HG02763 (cell line): ENCODE measurements around the gene PYROXD2.

Experiments used
- ATAC-seq: cut with Tn5 transposase; IDR thresholded peaks from one replicate; pipeline ENCODE4 v1.9.1; 2021; ENCODE audit warnings: mild to moderate bottlenecking, moderate library complexity; ENCODE audit not compliant: unreplicated experiment

The PYROXD2 gene

DNA sequence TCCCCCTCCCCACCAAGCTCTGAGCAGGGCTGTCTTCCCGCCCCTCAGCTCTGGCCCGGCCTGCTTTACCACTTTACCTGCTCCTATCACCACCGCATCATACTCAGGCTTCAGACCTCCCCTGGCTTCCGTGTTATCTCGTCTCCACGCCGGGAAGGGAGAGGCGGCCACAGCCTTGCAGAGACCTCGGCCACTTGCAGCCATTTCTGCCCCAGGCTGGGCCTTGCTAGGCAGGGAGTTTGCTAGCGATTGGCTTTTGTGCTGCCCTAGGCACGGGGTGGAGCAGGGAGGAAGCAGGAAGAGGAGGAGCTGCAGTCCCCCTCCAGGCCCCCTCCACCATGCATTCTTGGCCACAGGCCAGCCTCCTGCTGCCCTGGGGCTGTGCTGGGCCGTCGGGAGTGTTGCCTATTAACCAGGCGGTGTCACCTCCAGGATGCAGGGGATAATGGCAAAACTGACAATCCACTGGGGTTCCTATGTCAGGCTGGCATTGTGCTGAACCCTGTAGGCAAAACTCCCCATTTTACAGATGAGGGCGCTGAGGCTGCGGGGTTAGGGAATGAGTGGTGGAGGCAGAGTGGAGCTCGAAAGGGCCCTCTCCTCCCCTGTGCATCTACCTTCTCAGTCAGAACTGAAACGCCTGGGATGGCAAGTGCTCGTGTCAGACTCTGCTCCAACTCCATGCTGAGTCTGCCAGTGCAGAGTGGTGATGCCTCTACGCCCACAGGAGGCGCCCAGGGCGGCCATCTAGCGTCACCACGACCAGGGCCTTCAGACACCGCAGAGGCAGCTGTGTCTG lies at the start of gene PYROXD2:
TSS of gene PYROXD2 (minus strand) at position 251 of the 799 bp plus-strand sequence. CDS start at position 204, 47 bp downstream.
- no peak for ATAC-seq

DNA sequence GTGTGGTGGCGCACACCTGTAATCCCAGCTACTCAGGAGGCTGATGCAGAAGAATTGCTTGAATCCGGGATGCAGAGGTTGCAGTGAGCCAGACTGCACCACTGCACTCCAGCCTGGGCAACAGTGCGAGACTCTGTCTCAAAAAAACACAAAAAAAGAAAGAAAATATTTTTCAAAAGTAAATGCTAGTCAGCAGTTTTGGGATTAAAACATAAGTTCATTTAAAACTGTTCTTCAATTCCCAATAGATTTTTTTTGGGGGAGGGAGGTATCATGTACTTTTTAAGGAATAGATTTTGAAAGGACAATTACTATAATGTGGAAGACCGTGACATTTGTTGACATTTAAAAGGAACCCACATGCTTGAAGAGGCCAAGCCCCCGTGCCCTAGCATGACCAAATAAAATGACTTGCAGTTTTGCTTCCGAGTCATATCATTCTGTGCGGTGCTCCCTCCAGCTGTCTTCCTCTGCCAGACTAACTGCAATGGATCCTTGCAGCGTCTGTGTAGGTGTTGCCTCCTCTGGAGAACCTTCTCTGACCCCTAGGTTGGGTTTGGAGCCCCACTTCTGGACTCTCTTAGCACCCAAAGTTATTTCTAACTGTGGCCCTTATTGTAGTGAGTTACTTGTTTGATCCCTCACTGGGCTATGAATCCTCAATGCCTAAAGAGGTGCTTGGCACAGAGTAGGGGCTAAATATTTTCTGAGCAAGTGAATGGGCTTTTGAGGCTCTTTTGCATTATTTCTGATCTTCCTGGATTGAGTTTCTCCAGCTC lies 49.2 kb upstream of the PYROXD2 start:
- no peak for ATAC-seq

DNA sequence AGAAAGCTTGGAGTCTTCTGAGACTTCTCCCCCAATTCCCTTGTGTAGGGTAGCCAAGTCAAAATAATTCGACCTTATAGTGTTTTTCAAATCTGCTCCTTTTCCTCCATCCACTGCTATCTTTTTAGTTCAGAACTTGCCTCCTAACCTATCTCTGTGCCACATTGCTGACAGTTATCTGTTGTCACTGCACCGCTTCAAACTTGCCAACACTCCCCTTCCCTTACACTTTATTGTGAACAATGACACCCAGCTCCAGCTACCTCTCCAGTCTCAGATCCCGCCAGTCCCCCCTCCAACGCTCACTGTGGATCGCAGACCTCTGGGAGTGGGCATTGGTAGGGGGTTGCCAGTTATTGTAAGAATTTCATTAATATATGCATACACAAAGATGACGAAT lies 48.0 kb upstream of the PYROXD2 start:
- no peak for ATAC-seq

DNA sequence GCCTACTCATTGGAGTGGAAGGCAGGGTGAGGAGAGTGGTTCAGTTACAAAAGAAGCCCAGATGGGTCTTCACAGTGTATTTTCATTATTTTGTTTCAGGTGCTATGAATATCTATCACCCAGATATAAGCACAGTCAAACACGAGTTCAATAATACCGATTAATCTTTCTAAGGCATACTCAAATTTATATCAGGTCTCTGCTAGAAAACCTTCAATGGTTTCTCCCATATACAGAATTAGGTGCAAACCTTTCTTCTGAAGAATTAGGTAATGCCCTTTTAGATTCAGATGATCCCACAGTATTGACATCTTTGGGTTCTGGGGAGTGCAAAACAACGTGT lies 46.5 kb upstream of the PYROXD2 start:
- ATAC-seq, result no peak

DNA sequence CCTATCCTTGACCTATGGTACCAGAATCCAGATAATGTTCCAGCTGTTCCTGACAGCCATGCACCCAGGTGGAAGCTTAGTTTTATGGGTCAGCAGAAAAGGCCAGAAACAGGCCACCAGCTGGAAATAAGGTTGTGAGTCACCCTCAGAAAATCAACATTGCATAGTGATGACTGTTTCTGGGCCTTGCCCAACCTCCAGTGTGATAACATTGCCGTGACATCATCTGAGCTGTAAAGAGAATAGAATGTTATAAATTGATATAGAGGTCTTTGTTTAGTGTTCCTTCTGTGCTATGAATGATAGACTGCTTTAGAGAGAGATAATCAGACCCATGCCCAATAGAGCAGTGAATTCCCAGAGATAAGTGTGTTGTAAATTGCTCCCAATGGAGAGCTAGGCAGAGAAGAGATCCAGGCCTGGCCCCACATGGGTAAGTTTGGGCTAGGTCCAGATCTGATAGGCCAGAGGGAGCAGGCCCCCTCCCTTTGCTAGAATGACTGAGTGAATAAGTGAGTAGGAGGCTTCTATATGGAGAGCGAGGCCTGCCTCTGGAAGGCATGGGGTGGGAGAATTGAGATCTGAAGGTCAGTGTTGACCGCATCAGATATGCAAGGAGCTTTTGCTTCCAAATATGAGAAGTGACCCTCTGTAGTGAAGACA lies 46.0 kb upstream of the PYROXD2 start:
- ATAC-seq, result no peak

DNA sequence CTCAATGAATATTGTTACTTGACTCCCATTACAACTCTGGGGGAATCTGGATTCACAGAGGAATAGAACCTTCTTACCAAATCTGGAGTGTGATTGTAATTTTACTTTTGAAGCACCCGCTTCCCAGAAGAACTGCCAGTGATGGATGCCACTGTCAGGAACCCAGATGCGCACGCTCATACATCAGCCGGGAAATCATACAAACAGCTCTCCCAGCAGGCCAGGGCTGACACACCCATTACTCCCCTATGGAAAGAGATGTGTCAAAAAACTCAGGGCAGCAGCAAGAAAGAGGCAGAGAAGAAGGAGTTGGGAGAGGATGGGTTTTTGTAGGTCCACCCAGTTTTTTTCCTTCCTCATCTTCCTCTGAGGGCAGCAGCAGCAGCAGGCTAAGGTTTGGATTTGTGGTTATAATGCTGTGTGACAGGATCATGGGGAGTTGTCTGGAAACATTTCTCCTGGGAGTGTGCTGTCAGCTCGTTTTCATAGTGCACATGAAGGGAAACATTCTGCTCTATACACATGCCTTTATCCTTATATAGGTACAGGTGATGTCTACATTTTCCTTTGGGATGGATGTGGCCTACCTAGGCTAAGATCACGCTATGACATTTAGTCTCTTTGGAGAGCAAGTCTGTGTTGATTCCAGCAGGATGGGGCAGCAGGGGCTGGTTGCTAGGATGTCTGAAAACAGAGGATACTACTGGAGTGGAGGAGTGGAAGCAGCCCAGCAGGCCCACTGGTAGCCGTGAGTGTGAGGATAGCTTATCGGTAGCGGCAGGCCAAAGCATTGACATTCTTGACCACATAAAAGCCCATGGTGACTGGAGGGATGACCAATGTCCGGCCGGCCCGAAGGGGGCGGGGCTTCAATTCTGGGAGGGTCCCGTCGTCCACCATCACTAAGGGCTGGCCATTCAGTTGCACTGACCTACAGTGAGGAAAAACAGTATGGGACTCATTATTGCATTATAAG lies 44.1 kb upstream of the PYROXD2 start:
- ATAC-seq, result no peak

DNA sequence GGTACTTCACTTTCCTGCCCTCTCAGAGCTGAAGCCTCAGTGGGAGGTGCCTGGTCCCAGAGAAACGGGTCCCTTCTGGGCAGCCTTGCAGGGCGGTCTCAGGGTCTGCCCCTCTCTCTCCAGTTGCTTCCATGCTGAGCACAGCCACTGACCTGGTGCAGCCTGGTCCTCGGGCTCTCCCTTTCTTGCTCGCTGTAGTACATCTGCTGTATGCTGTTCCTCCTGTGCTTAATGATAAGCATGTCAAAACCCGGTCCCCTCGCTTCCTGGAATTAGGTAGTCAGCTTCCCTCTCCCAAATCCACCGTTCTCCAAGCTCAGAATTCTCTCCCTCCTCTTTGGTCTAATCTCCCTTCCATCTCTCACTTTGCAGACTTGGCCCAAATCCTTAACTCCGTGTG lies 42.7 kb upstream of the PYROXD2 start:
- ATAC-seq, result no peak

DNA sequence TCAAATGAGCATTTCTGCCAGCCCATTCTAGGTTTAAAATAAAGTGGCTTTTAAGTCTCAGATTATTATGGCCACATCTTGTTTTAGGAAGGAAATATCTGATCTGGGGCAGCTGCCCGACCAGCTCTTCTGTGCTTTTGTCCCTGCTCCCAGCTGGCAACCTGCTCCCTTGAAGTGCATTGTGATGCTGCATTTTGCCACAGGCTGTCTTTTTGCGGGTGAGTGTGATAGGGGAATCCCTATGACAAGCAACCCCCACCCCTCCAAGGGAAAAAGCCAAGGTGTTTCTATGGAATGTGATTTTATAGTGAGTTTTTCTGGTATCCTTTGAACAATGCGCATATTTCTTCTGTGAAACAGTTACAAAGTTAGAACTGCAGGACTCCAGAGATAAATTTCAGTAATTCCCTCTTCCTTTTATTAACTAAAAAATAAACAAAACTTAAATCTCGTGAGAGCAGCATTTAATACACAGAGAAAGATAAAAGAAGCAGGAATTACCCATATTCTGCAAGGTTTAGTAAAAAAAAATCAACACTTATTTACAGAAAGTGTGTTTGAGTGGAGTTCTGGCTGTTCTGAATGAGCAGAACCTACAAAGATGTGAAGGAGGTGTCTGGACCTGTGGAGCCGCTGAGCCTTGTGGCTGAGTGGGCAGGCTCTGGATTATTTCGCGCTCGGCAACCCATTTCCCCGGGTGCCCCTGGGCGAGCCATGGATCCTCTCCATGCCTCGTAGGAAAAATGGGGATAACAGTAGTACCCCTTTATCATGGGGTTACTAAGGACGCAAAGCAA lies 41.9 kb upstream of the PYROXD2 start:
- ATAC-seq, result no peak

DNA sequence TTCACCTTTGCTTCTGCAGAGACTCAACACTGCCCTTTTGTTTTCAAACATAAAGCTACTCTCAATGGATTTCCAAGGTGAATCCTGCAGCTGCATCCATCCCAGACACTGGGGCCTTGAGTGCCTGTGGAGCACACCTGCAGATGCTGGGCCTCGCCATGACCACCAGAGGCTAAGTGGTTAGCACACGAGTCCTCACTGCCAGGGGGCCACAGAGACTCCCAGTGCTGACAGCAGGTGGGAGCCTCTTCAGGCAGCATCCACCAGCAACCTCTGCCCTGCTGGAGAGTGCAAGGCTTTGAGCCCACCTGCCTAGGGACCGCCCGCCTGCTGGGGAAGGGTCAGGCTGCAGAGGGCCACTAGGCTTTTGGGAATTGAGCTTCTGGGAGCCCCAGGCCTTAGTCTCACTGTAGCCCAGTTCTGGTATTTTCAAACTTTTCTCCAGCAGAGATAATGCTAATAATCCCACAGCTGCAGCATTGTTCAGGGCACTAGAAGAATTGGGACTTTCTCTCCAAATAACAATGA lies 41.1 kb upstream of the PYROXD2 start:
- ATAC-seq, result no peak

DNA sequence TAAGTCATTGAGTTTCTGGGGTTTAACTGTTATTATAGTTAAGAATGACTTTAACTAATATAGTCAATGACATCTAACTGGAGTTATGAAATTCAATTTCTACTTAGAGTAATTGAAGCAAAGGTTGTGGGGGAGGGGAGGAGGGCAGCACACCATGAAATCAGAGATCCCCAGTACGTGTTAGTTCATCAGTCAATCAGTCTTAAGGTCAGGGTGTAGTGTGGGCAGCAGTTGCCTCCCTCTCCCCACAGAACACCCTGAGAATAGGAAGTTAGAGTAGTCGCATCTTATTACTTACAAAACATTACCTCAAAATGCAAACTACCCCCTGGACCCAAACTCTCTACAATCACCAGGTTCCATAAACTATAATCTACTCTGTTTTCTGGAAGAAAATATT lies 38.7 kb upstream of the PYROXD2 start:
- ATAC-seq, result no peak

DNA sequence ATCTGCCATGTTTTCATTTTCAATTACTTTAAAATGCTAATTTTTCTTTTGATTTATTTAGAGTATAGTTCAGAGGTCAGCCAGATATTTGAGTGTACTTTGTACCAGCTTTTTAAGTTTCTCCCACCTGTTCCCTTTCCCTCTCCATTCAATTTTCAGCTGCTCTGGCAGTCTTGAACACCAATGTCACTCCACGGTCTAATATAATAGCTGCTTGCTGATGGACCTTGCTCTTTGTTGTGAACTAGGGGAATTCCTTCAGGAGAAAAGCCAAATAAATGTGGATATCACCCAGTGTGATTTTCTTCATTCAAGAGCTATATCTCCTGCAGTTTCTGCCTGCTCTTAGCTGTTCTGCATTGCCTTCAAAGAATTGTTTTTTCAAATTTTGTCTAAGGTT lies 35.6 kb upstream of the PYROXD2 start:
- no peak for ATAC-seq

DNA sequence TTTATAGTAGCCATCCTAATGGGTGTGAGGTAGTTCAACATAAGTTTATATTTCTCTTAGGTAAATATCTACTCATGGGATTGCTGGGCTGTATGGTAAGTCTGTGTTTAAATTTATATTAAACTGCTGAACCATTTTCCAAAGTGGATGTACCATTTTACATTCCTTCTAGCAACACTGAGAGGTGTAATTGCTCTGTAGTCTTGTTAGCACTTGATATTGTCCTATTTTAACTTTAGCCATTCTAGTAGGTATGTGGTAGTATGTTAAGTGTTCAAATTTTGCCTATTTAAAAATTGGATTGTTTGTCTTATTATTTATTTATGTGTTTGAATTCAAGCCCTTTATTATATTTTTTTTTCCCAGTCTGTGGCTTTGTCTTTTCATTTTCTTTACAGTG lies 34.3 kb upstream of the PYROXD2 start:
- no peak for ATAC-seq

DNA sequence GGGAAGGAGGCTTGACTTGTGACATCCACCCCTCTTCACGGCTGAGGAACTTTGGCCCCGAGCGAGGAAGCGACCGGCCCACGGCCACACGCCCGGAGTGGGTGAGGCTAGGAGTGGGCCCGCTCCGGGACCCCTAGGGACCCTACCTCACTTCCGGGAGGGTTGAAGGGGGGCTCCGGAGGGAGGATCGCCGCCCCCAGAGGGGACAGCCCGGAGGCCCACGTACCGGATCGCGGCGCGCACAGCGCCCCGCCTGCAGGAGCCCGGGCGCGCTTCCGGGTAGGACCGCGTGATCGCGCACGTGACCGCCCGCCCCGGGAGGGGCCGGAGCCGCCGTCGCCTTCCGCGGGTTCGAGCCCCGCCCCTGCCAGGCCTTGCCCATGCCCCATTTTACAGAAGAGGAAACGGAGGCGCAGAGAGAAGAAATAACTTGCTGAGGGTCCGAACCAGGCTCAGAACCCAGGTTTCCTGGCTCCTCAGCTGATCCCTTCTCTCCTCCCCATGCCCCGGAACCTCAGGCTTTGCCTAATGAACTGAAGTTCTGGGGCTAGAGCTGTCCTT lies 31.8 kb upstream of the PYROXD2 start, which contains the start of gene HPS1:
TSS of gene HPS1 (minus strand) at position 275 of the 561 bp plus-strand sequence. CDS start 3,695 bp downstream, outside the sequence.
- ATAC-seq, result peak; percentile 91

DNA sequence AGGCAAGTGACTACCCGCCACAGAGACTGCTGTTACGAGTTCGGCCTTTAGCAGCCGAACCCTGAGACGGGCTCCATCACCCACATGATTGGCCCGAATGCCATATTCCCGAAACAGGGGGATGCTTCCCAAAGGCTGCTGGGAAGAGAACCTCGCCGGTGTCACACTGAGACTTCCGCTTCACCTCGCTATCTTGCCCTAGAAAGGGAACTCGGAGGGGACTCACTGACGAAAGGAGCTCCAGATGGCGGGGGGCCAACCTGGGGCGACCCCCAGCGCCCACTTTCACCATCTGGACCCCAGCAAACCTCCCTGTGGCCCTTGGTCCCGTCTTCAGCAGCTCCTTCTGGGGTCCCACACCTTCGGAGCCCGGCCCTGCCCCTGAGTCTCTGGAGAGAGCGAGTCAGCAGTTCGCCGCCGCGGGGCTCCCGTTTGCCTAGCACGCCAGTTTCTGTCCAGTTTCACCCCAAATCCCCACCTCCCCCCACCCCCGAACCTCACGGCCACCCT lies 31.2 kb upstream of the PYROXD2 start:
- peak; percentile 19 for ATAC-seq

DNA sequence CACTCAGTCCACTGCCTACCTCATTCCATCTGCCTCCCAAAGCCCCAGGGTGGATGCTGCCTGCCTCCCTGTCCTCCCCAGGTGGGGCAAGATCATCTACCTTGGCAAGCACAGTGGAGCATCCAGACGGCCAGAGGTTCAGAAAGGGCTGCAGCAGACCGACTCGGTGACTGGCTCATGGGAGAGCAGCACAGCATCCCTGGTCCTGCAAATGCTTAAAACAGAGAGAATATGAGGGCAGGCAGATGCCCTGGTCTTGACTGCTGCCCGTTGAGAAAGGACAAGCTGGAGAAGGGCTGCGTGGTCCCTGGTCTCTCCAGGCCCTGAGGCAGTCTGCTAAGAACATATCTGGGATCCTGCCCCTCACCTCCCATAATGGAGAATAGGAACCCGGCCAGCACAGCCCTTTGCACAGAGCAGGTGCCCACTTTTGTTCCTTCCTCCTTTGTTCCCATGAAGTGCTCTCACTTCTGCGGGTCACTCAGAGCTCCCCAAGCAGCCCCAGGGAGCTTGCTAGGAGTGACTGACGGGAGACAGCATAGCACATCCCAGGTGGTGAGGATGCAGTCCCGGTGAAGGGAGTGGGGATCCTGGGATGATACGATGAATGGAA lies 30.3 kb upstream of the PYROXD2 start:
- ATAC-seq, result no peak

DNA sequence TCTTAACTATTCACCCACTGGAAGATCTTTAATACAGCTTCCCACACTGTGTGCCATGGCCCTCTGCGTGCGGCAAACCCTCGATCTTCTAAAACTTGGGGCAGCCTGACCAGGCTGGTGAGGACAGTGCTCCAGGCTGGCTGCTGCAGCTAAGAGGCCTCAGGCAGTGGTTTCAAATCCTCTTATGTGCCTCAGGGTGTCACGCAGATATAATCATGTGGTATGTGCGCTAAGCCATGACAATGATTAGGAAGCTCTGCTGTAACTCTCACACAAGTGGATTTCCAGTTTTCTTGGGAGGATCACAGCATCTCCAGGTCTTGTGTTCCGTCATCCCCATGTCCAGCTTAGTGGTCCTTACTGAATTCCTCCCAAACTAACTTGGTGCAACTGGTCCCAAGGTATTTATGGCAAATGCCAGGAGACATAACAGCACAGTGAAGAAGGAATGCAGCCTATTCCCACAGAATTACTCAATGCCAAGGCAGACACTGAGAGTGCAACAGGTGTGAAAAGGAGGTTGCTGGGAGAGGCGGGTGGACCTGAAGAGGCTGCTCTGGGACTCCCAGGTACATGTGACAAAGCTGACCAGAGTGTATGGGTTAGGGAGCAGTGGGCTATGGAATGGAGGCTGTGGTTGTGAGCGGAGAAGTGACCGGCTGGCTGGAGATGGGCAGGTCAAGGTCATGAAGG lies 29.5 kb upstream of the PYROXD2 start:
- no peak for ATAC-seq

DNA sequence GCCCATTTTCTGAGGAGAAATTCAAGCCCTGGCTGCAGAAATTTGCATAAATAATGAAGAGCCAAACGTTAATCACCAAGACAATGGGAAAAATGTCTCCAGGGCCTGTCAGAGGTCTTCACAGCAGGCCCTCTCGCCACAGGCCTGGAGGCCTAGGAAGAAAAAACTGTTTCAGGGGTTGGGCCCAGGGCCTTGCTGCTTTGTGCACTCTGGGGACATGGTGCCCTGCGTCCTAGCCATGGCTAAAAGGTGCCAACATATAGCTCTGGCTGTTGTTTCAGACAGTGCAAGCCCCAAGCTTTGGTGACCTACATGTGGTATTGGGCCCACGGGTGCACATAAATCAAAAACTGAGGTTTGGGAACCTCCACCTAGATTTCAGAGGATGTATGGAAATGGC lies 23.7 kb upstream of the PYROXD2 start:
- ATAC-seq, result no peak

DNA sequence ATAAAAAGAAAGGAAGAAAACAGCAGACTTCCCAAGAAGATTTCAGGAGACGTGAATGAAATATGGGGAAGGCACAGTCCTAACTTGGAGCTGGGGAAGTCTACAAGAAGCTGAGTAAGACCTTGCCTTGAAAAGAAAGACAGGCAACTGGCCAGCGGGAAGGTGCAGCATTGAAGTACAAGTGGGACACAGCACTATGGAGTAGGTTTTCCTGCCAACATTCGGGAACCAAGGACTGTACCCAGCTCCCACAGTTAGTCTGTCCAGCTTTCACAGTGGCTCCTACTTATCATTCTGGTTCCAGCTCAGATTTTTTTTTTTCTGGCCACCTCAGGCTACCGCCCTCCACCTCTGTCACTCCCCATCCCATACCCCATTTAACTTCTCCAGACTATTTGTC lies 21.7 kb upstream of the PYROXD2 start:
- ATAC-seq, result no peak
